H9 (cell line): ENCODE measurements around the gene KIAA1549. TPM values are rescaled to one million over a fixed set of nuclear protein-coding genes. Genes with fewer than 3 reads are reported as not detected.

Experiments used
- DNase-seq: peaks from one replicate; pipeline ENCODE4 v3.0.0-alpha.2; 2017
- H2AFZ ChIP-seq: one replicate; pipeline ENCODE4 v1.6.1; 2013; ENCODE audit warnings: mild to moderate bottlenecking, low read length, control low read depth, moderate library complexity
- H2AK5ac ChIP-seq: 2 replicates; pipeline ENCODE4 v1.6.1; 2013; ENCODE audit warnings: low read length, control low read depth, mixed read lengths; ENCODE audit not compliant: insufficient read length
- H2BK120ac ChIP-seq: one replicate; pipeline ENCODE4 v1.6.1; 2013; ENCODE audit warnings: low read depth, mild to moderate bottlenecking, low read length, control low read depth, inconsistent platforms; ENCODE audit not compliant: poor library complexity, severe bottlenecking
- H2BK12ac ChIP-seq: 2 replicates; pipeline ENCODE4 v1.6.1; 2013; ENCODE audit warnings: low read length, control low read depth, mixed read lengths, low read depth; ENCODE audit not compliant: insufficient read length
- H2BK15ac ChIP-seq: 2 replicates; pipeline ENCODE4 v1.6.1; 2013; ENCODE audit warnings: low read depth, low read length, control low read depth
- H2BK20ac ChIP-seq: one replicate; pipeline ENCODE4 v1.6.1; 2013; ENCODE audit warnings: low read depth, mild to moderate bottlenecking, low read length, control low read depth, inconsistent platforms; ENCODE audit not compliant: poor library complexity, severe bottlenecking
- H2BK5ac ChIP-seq: 2 replicates; pipeline ENCODE4 v1.6.1; 2013; ENCODE audit warnings: low read length, control low read depth, mixed read lengths; ENCODE audit not compliant: insufficient read length
- H3K14ac ChIP-seq: 2 replicates; pipeline ENCODE4 v1.6.1; 2013; ENCODE audit warnings: low read length, control low read depth; ENCODE audit not compliant: insufficient read depth
- H3K18ac ChIP-seq: 2 replicates; pipeline ENCODE4 v1.6.1; 2013; ENCODE audit warnings: low read depth, mild to moderate bottlenecking, mixed read lengths, low read length, control low read depth; ENCODE audit not compliant: insufficient read length
- H3K23ac ChIP-seq: 2 replicates; pipeline ENCODE4 v1.6.1; 2013; ENCODE audit warnings: low read length, control low read depth, mixed read lengths, low read depth; ENCODE audit not compliant: insufficient read length
- H3K23me2 ChIP-seq: 2 replicates; pipeline ENCODE4 v1.6.1; 2013; ENCODE audit warnings: low read depth, mild to moderate bottlenecking, mixed read lengths, low read length, control low read depth; ENCODE audit not compliant: insufficient read length, poor library complexity, severe bottlenecking
- H3K27ac ChIP-seq: 2 replicates; pipeline ENCODE4 v1.5.1; 2013; ENCODE audit warnings: low read length, control low read depth, mixed read lengths, low read depth; ENCODE audit not compliant: insufficient read length
- H3K27me3 ChIP-seq: 2 replicates; pipeline ENCODE4 v1.6.1; 2013; ENCODE audit warnings: low read length, control low read depth, inconsistent platforms; ENCODE audit not compliant: insufficient read depth
- H3K4ac ChIP-seq: 2 replicates; pipeline ENCODE4 v1.6.1; 2013; ENCODE audit warnings: low read depth, mild to moderate bottlenecking, control low read depth, inconsistent platforms, low read length, moderate library complexity
- H3K4me1 ChIP-seq: 2 replicates; pipeline ENCODE4 v1.6.1; 2013; ENCODE audit warnings: low read length, control low read depth, inconsistent platforms; ENCODE audit not compliant: insufficient read depth
- H3K4me2 ChIP-seq: 2 replicates; pipeline ENCODE4 v1.6.1; 2013; ENCODE audit warnings: low read length, control low read depth, mixed read lengths; ENCODE audit not compliant: insufficient read length, insufficient read depth
- H3K56ac ChIP-seq: 2 replicates; pipeline ENCODE4 v1.6.1; 2013; ENCODE audit warnings: low read depth, mild to moderate bottlenecking, mixed read lengths, low read length, control low read depth; ENCODE audit not compliant: insufficient read length
- H3K79me1 ChIP-seq: 2 replicates; pipeline ENCODE4 v1.6.1; 2013; ENCODE audit warnings: low read depth, mild to moderate bottlenecking, moderate library complexity, low read length, control low read depth, inconsistent platforms; ENCODE audit not compliant: insufficient read depth, poor library complexity, severe bottlenecking
- H3K79me2 ChIP-seq: 2 replicates; pipeline ENCODE4 v1.6.1; 2013; ENCODE audit warnings: low read length, control low read depth, inconsistent platforms; ENCODE audit not compliant: insufficient read depth
- H3K9ac ChIP-seq: 2 replicates; pipeline ENCODE4 v1.6.1; 2013; ENCODE audit warnings: low read length, control low read depth, mixed read lengths; ENCODE audit not compliant: insufficient read length; ENCODE audit errors: extremely low read depth
- H3K9me3 ChIP-seq: one replicate; pipeline ENCODE4 v1.6.1; 2013; ENCODE audit warnings: low read depth, low read length, inconsistent platforms; ENCODE audit not compliant: control insufficient read depth
- H3T11ph ChIP-seq: one replicate; pipeline ENCODE4 v1.6.1; 2013; ENCODE audit warnings: mild to moderate bottlenecking, low read length, control low read depth, inconsistent platforms
- H4K20me1 ChIP-seq: one replicate; pipeline ENCODE4 v1.6.1; 2013; ENCODE audit not compliant: control insufficient read depth, insufficient read length, insufficient read depth
- H4K5ac ChIP-seq: 2 replicates; pipeline ENCODE4 v1.6.1; 2013; ENCODE audit warnings: low read depth, mild to moderate bottlenecking, mixed read lengths, low read length, control low read depth; ENCODE audit not compliant: insufficient read length
- H4K8ac ChIP-seq: replicated peaks from 2 replicates; pipeline ENCODE4 v1.6.1; 2013; ENCODE audit warnings: low read length, control low read depth, mixed read lengths, low read depth; ENCODE audit not compliant: insufficient read length
- H4K91ac ChIP-seq: 2 replicates; pipeline ENCODE4 v1.6.1; 2013; ENCODE audit warnings: low read depth, mild to moderate bottlenecking, moderate library complexity, mixed read lengths, low read length, control low read depth; ENCODE audit not compliant: insufficient read length
- H3K27ac Mint-ChIP-seq, 3 experiments: 2 replicates in 2 of 3; 3 replicates in 1 of 3; pipeline ENCODE4 v1.8.0; 2020 to 2021; ENCODE audit warnings: mixed read lengths in 3 of 3, mild to moderate bottlenecking in 1 of 3, moderate library complexity in 1 of 3
- H3K27me3 Mint-ChIP-seq: 2 replicates; pipeline ENCODE4 v1.8.0; 2021; ENCODE audit warnings: low read depth, mild to moderate bottlenecking, moderate library complexity, mixed read lengths
- H3K36me3 Mint-ChIP-seq, 3 experiments: 2 replicates in 2 of 3; 3 replicates in 1 of 3; pipeline ENCODE4 v1.8.0; 2020 to 2021; ENCODE audit warnings: low read depth in 3 of 3, mixed read lengths in 3 of 3; ENCODE audit not compliant: insufficient read depth in 1 of 3
- H3K4me1 Mint-ChIP-seq, 2 experiments: 2 replicates each; pipeline ENCODE4 v1.8.0; 2020; ENCODE audit warnings: mixed read lengths in 2 of 2
- H3K4me3 Mint-ChIP-seq, 2 experiments: 2 replicates in 1 of 2; 3 replicates in 1 of 2; pipeline ENCODE4 v1.8.0; 2020 to 2021; ENCODE audit warnings: mild to moderate bottlenecking in 2 of 2, mixed read lengths in 2 of 2, moderate library complexity in 1 of 2
- H3K9me3 Mint-ChIP-seq, 2 experiments: 2 replicates in 1 of 2; 3 replicates in 1 of 2; pipeline ENCODE4 v1.8.0; 2020; ENCODE audit warnings: mild to moderate bottlenecking in 2 of 2, mixed read lengths in 2 of 2, moderate library complexity in 1 of 2
- CTCF ChIP-seq: fragments of 200-600 bp; sonication (generic); conservative IDR thresholded peaks from 3 replicates; pipeline ENCODE4 v1.8.0; 2021; ENCODE audit warnings: antibody characterized with exemption, mild to moderate bottlenecking
- WGBS: extraction: QIAGEN DNeasy Blood & Tissue Kit; methylation state at CpG from one replicate; pipeline ENCODE4 v1.1.7; 2013; ENCODE audit warnings: missing lambda C conversion rate, low lambda C conversion rate, mixed read lengths; ENCODE audit not compliant: insufficient read length; ENCODE audit errors: extremely low coverage; 5-methylcytosine and 5-hydroxymethylcytosine counted together
- total RNA-seq: library from RNA; stranded (reverse); gene quantifications from 2 replicates; pipeline ENCODE4 v1.2.1, GENCODE V29; 2021

The KIAA1549 gene
- total RNA-seq, 1 experiment from 2014 or later = 11.9 TPM

DNA sequence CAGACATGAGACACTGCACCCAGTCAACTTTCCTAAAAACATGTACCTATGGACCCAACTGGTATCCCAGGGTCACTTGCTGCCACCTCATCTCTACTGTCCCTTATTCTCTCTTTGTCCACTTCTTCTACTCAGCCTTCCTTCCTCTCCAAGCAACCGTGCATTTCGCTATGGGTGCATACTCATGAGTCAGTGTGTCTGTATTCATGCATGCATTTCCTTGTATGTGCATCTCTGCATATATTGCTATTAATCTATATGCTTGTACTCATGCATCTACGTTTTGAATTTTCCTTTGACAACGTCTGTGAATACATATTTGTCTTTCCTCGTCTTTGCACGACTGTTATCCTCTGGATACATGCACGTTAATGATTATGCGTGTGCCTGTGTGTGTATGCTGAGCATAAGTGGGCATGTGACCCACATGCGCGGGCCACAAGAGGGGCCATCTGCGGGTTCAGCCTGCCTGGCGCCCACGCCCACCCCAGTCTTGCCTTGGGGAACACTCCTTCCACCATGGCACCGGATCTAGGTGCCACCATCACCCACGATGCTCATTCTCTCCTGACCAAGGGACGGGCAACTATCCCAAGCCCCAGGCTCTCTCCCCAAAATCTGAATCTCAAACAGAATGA, 23.3 kb downstream of the KIAA1549 start:
- Histone ChIP-seq H2BK120ac (no peak overlapping the region), H3K4me1 (no peaks in the 10 kb centered on the region; the same call in 1 of the 2 replicates), H3K23ac (no peak overlapping the region), H3K27me3 (no peaks in the 10 kb centered on the region), H3K4me2 (no peak overlapping the region), H3K23me2 (no peaks in the 10 kb centered on the region), H3K9ac (no peak overlapping the region), H3K4ac (no peak overlapping the region), H2BK12ac (no peak overlapping the region), H3K79me2 (peaks cover 5% of the 10 kb centered on the region; the same call in 1 of the 2 replicates), H2AFZ (no peak overlapping the region), H3K79me1 (peaks cover 8% of the 10 kb centered on the region), H2AK5ac (no peak overlapping the region), H4K20me1 (no peaks in the 10 kb centered on the region), H3K27ac (no peak overlapping the region), H3K9me3 (no peaks in the 10 kb centered on the region), H3T11ph (no peak overlapping the region), H3K14ac (no peak overlapping the region), H3K56ac (no peak overlapping the region), H4K91ac (no peak overlapping the region), H2BK5ac (no peak overlapping the region), H3K18ac (no peak overlapping the region), H4K5ac (no peak overlapping the region), H2BK15ac (no peak overlapping the region), H2BK20ac (no peak overlapping the region), H4K8ac (no peak overlapping the region)
- H3K27me3 Mint-ChIP-seq = no peaks in the 10 kb centered on the region
- TF ChIP-seq CTCF = no peak
- no peak overlapping the region for H3K4me3 Mint-ChIP-seq
- no peaks in the 10 kb centered on the region for H3K9me3 Mint-ChIP-seq
- H3K27ac Mint-ChIP-seq = no peak overlapping the region
- WGBS = no CpG with 5 or more reads among the region's 16 CpGs
- DNase-seq = no peak
- peaks cover 0 to 5% (median 0%) of the 10 kb centered on the region in 3 experiments; a peak in 2 of 7 replicates for H3K36me3 Mint-ChIP-seq
- H3K4me1 Mint-ChIP-seq = peaks cover 31 to 35% of the 10 kb centered on the region in 2 experiments
